ENCODE data around the gene SMKR1. TPM values are rescaled to one million over a fixed set of nuclear protein-coding genes. Genes with fewer than 3 reads are reported as not detected.

SMKR1 gene
- total and polyA plus RNA-seq, 9 of the 15 experiments (the other 6 are each of a cell fraction or from before 2014, with no cell fraction given), result 0.58 to 1.8 (median 0.93) TPM; not detected in 1

- Histone ChIP-seq H3K9me3 (replicated peaks; ENCODE audit: control insufficient read depth, insufficient read depth, low read depth, low read length) (no peaks in the 10 kb centered on the region), H3K79me2 (ENCODE audit: control insufficient read depth, insufficient read depth, low read length) (no peaks in the 10 kb centered on the region), H3K36me3 (ENCODE audit: control insufficient read depth, insufficient read depth, low read length) (peaks cover 16% of the 10 kb centered on the region; the same call in 2 of the 3 replicates), H2AFZ (ENCODE audit: low read depth, low read length) (no peak overlapping the region), H3K27me3 (ENCODE audit: control insufficient read depth in 2 of 2, insufficient read depth in 2 of 2, low read length in 2 of 2) (no peaks in the 10 kb centered on the region), H3K4me3 (no peak overlapping the region), H3K27ac (ENCODE audit: extremely low read depth, low read depth, low read length) (no peak overlapping the region), H4K20me1 (replicated peaks; ENCODE audit: control insufficient read depth, insufficient read depth, low read length) (no peaks in the 10 kb centered on the region), H3K9ac (ENCODE audit: insufficient read depth in 1 of 2, low read depth in 2 of 2, low read length in 2 of 2) (no peak overlapping the region), H3K9me1 (ENCODE audit: control insufficient read depth, insufficient read depth, low read length) (no peaks in the 10 kb centered on the region), H3K4me1 (replicated peaks in 1 of 2; ENCODE audit: control insufficient read depth in 2 of 2, insufficient read depth in 2 of 2, low read length in 2 of 2) (no peaks in the 10 kb centered on the region; a peak in 1 of 5 replicates), H3K4me2 (ENCODE audit: insufficient read depth, low read length) (no peak overlapping the region)
- peak; percentile 70 for ATAC-seq
- ChIA-PET POLR2A (interaction anchor here (0.6 to 1.5 kb wide), 5 partner anchors 8 to 266 kb away, joined by 3 to 7 read pairs (median 3); no protein-coding TSS in a partner anchor), CTCF (ENCODE audit: low intra/inter-chr PET ratio) (no interaction called here)
- in situ Hi-C loops (cut with MboI) (no loop called here), intact Hi-C loops (cut with micrococcal nuclease) (loop anchor here (5.0 to 10.0 kb wide), 3 partner anchors 119 to 521 kb away; partner anchors contain the start of gene NRF1)
- WGBS (ENCODE audit: insufficient coverage, low coverage, missing lambda C conversion rate), result 67% methylated on average over 1 of the region's 1 CpG
- no peak for DNase-seq (ENCODE audit: extremely low read depth in 1 of 4, low spot score in 3 of 4)
- no TSS peak for BruUV-seq (replicated peaks)
- peak; percentile 46 for FAIRE-seq
- TF ChIP-seq FOSL1 (tag; conservative IDR thresholded peaks at IDR 0.05) (0 out of 2 replicates have a peak, but pooled peaks have one; percentile 9), RAD21 (CRISPR knock-in tag; conservative IDR thresholded peaks at IDR 0.05 in 1 of 2, IDR thresholded peaks at IDR 0.05 in 1 of 2) (peak; percentile 11 to 48; a peak in 2 of 4 replicates), ARID1B (IDR thresholded peaks at IDR 0.05) (no peak), REST (IDR thresholded peaks at IDR 0.05; ENCODE audit: borderline replicate concordance) (0 out of 2 replicates have a peak, but pooled peaks have one; percentile 6), REST (CRISPR knock-in tag; IDR thresholded peaks at IDR 0.05; ENCODE audit: low read depth) (no peak), EHMT2 (IDR thresholded peaks at IDR 0.05) (0 out of 2 replicates have a peak, but pooled peaks have one; percentile 31), SRF (CRISPR knock-in tag; IDR thresholded peaks at IDR 0.05) (0 out of 4 replicates have a peak, but pooled peaks of 1 of the 2 experiments have one; percentile 15)
These were observed 8.8 kb upstream of the SMKR1 start for GRCh38 chr7:129493555-129493954.
